ENCODE measurements around the gene XRCC4.

- no peak for TF ChIP-seq CTCF (IDR thresholded peaks at IDR 0.05 in 4 of 5, conservative IDR thresholded peaks at IDR 0.05 in 1 of 5)
- no peak for TF ChIP-seq POLR2A (IDR thresholded peaks at IDR 0.05)
These were observed 309.7 kb downstream of the XRCC4 start for GRCh38 chr5:83387041-83387440.

Data from gastrocnemius medialis (tissue), 4 donors.